Activated CD8-positive, alpha-beta memory T cell treated with anti-CD3 and anti-CD28 coated beads for 4 hours (primary cell): Measurements from ENCODE around the gene GNA14.
A peak's percentile ranks its signal among the peaks of the same experiment; 100 is the strongest.
"Not testable (repeated sequence)": the region's sequence is repeated elsewhere in the genome, so short reads cannot be mapped to it uniquely, and the experiment has no call there.

Source experiments
- DNase-seq, 2 donors: peaks; one replicate each; pipeline ENCODE4 v3.0.0-alpha.2; 2020; ENCODE audit warnings: low read depth in 2 of 2

GNA14 gene

GRCh38 chr9:77450085-77450475 is 198.0 kb downstream of the GNA14 start:
- no peak for DNase-seq

- no peak for DNase-seq
Measured at GRCh38 chr9:77449240-77450084, 198.7 kb downstream of the GNA14 start.

- DNase-seq: no peak
Measured at GRCh38 chr9:77447646-77448045, 200.5 kb downstream of the GNA14 start.

GRCh38 chr9:77442436-77442835 is 205.7 kb downstream of the GNA14 start:
- no peak for DNase-seq

GRCh38 chr9:77441124-77441523 is 207.0 kb downstream of the GNA14 start:
- not testable (repeated sequence) for DNase-seq

GRCh38 chr9:77440057-77440456 is 208.1 kb downstream of the GNA14 start:
- no peak for DNase-seq

- no peak for DNase-seq
Measured at GRCh38 chr9:77438653-77439052, 209.5 kb downstream of the GNA14 start.

GRCh38 chr9:77435688-77436087 is 212.4 kb downstream of the GNA14 start:
- DNase-seq: no peak

GRCh38 chr9:77435277-77435676 is 212.8 kb downstream of the GNA14 start:
- no peak for DNase-seq

GRCh38 chr9:77433675-77434445 is 214.3 kb downstream of the GNA14 start:
- peak in 1 of 2 donors; percentile 6 for DNase-seq

- no peak for DNase-seq
Measured at GRCh38 chr9:77432053-77432452, 216.1 kb downstream of the GNA14 start.

- no peak for DNase-seq
Measured at GRCh38 chr9:77429928-77430327, 218.2 kb downstream of the GNA14 start.

- no peak for DNase-seq
Measured at GRCh38 chr9:77427256-77427927, 220.7 kb downstream of the GNA14 start.

- no peak for DNase-seq
Measured at GRCh38 chr9:77426712-77427111, 221.4 kb downstream of the GNA14 start.

GRCh38 chr9:77424993-77425392 is 223.1 kb downstream of the GNA14 start:
- no peak for DNase-seq

- DNase-seq: no peak
Measured at GRCh38 chr9:77423841-77424240, 224.3 kb downstream of the GNA14 start.

GRCh38 chr9:77422969-77423368 is 225.2 kb downstream of the GNA14 start:
- DNase-seq: no peak

GRCh38 chr9:77421506-77422265 is 226.4 kb downstream of the GNA14 start:
- DNase-seq: no peak

- DNase-seq: no peak
Measured at GRCh38 chr9:77420641-77421040, 227.5 kb downstream of the GNA14 start.

- DNase-seq: no peak
Measured at GRCh38 chr9:77418226-77418625, 229.9 kb downstream of the GNA14 start.

GRCh38 chr9:77417566-77417965 is 230.6 kb downstream of the GNA14 start:
- DNase-seq: no peak

GRCh38 chr9:77408521-77408920 is 239.6 kb downstream of the GNA14 start:
- DNase-seq: not testable (repeated sequence)
